GM21786 (cell line): ENCODE measurements around the gene PLA2G2F.
"Not testable (repeated sequence)": the region's sequence is repeated elsewhere in the genome, so short reads cannot be mapped to it uniquely, and the experiment has no call there.

ENCODE experiments used
- ATAC-seq: cut with Tn5 transposase; IDR thresholded peaks from one replicate; pipeline ENCODE4 v1.9.1; 2021; ENCODE audit not compliant: unreplicated experiment

The PLA2G2F gene

GRCh38 chr1:20114021-20114648 lies 25.0 kb upstream of the PLA2G2F start:
- no peak for ATAC-seq

- ATAC-seq, result no peak
These were observed 23.6 kb upstream of the PLA2G2F start for GRCh38 chr1:20115479-20115878.

- no peak for ATAC-seq
These were observed 23.2 kb upstream of the PLA2G2F start for GRCh38 chr1:20115916-20116315.

GRCh38 chr1:20117236-20117635 lies 21.9 kb upstream of the PLA2G2F start:
- ATAC-seq, result no peak

- ATAC-seq, result no peak
These were observed 19.8 kb upstream of the PLA2G2F start, which contains the start of gene PLA2G2D for GRCh38 chr1:20119347-20119746. PLA2G2D (minus strand) TSS chr1:20119536; CDS start chr1:20119498, 38 bp downstream.

- ATAC-seq, result no peak
These were observed 18.3 kb upstream of the PLA2G2F start for GRCh38 chr1:20120796-20121195.

GRCh38 chr1:20123722-20124455 lies 15.2 kb upstream of the PLA2G2F start:
- ATAC-seq, result no peak

- ATAC-seq, result no peak
These were observed 14.6 kb upstream of the PLA2G2F start for GRCh38 chr1:20124456-20125057.

GRCh38 chr1:20125100-20125499 lies 14.0 kb upstream of the PLA2G2F start:
- no peak for ATAC-seq

- peak; percentile 67 for ATAC-seq
These were observed 12.9 kb upstream of the PLA2G2F start for GRCh38 chr1:20126041-20126805.

- ATAC-seq, result no peak
These were observed 12.2 kb upstream of the PLA2G2F start for GRCh38 chr1:20126806-20127440.

GRCh38 chr1:20130518-20130917 lies 8.6 kb upstream of the PLA2G2F start:
- not testable (repeated sequence) for ATAC-seq

- no peak for ATAC-seq
These were observed 4.1 kb upstream of the PLA2G2F start for GRCh38 chr1:20134995-20135394.

- no peak for ATAC-seq
These were observed 2.9 kb upstream of the PLA2G2F start for GRCh38 chr1:20136249-20136648.

GRCh38 chr1:20137055-20137454 lies 2.1 kb upstream of the PLA2G2F start:
- ATAC-seq, result no peak

- ATAC-seq, result no peak
These were observed 1.5 kb upstream of the PLA2G2F start for GRCh38 chr1:20137604-20138003.

GRCh38 chr1:20138346-20138745 lies 777 bp upstream of the PLA2G2F start:
- ATAC-seq, result no peak

GRCh38 chr1:20139776-20140612 lies 871 bp downstream of the PLA2G2F start:
- no peak for ATAC-seq

- ATAC-seq, result no peak
These were observed 1.9 kb downstream of the PLA2G2F start for GRCh38 chr1:20141001-20141400.

GRCh38 chr1:20141466-20141865 lies 2.3 kb downstream of the PLA2G2F start:
- no peak for ATAC-seq
